Pancreas (tissue), 10 donors: ENCODE measurements around the gene MYO1A. TPM values are rescaled to one million over a fixed set of nuclear protein-coding genes. Genes with fewer than 3 reads are reported as not detected.

Source experiments
- ATAC-seq, 4 donors: fragments of 200-7000 bp; cut with Tn5 transposase; one replicate each; pipeline versions ENCODE4 v1.8.0 to v1.9.1; 2020; ENCODE audit warnings: mild to moderate bottlenecking in 4 of 4, moderate library complexity in 4 of 4
- DNase-seq, 6 donors: peaks; one replicate each; pipeline ENCODE4 v3.0.0-alpha.2; 2020
- FAIRE-seq: peaks from 2 replicates; lab custom pipeline; 2012; peaks lifted over from hg19 to GRCh38; lab: Jason Lieb, UNC
- H3K27ac ChIP-seq, 4 donors: fragments of 200-600 bp; sonication (generic); 1 replicate in 3 of 4; 2 replicates in 1 of 4; pipeline versions ENCODE4 v1.5.0 to v1.8.0; 2020
- H3K27me3 ChIP-seq, 4 donors: fragments of 200-600 bp; one replicate each; pipeline ENCODE4 v1.8.0; 2021
- H3K36me3 ChIP-seq, 3 donors: fragments of 200-600 bp; sonication (generic) in 1 of 3; one replicate each; pipeline versions ENCODE4 v1.5.0 to v1.8.0; 2020 to 2021
- H3K4me1 ChIP-seq, 3 donors: fragments of 200-600 bp; one replicate each; pipeline ENCODE4 v1.8.0; 2021
- H3K4me3 ChIP-seq, 4 donors: fragments of 200-600 bp; sonication (generic) in 2 of 4; one replicate each; pipeline versions ENCODE4 v1.5.0 to v1.8.0; 2020 to 2021
- H3K9me3 ChIP-seq, 4 donors: fragments of 200-600 bp; one replicate each; pipeline ENCODE4 v1.8.0; 2021
- whole genome bisulfite sequencing, 2 donors: extraction: QIAGEN DNeasy Blood & Tissue Kit; methylation state at CpG; one replicate each; pipeline ENCODE4 v1.1.7; 2013; 5-methylcytosine and 5-hydroxymethylcytosine counted together
- intact Hi-C, 3 donors: fragments of 100-400 bp; cut with DNase I; formaldehyde crosslinking; loops; one replicate each; pipeline versions ENCODE4 v1.11.1 to v1.14.2; 2022
- polyA plus RNA-seq, 2 donors: library from polyadenylated mRNA; stranded (reverse); fragments of 200-250 nt; gene quantifications; one replicate each; pipeline ENCODE4 v1.2.3, GENCODE V29; 2013
- total RNA-seq, 6 donors: library from RNA; stranded (reverse); fragmentation: NEBNext Ultra II Directional in 4 of 6; extraction: Animal tissue kit (Norgen Biotek cat#: 25700) in 4 of 6; gene quantifications; one replicate each; pipeline versions ENCODE4 v1.2.1 to v1.2.4, GENCODE V29; 2021 to 2023
- TF ChIP-seq, protein P1 (sequence below), 4 donors: fragments of 200-600 bp; sonication (generic) in 3 of 4; IDR thresholded peaks; one replicate each; pipeline versions ENCODE4 v1.5.0 to v1.8.0; 2021; ENCODE audit warnings: antibody characterized with exemption in 4 of 4
- donor health status: healthy with polysubstance abuse.
- donor health status: DM: no; HTN: no; CAD: no; lungs with moderate emphysema.
- donor health status: DM: no; HTN: no; CAD: no.
- donor health status: control.
- donor health status: control.
- donor health status: Bipolar disorder and iron deficiency.
- donor health status: DM: yes; HTN: yes; CAD: no.
- donor health status: DM: no; HTN: no; CAD: no.
- donor health status: DM: no; HTN: no; CAD: no.
- donor health status: DM: yes; HTN: yes; CAD: no.

Gene MYO1A
- total RNA-seq = under 1 TPM in 5 of 6 donors, not detected in 1; 0.22 to 0.65 (median 0.47) TPM
- under 1 TPM; 0.15 to 0.47 TPM for polyA plus RNA-seq

DNA sequence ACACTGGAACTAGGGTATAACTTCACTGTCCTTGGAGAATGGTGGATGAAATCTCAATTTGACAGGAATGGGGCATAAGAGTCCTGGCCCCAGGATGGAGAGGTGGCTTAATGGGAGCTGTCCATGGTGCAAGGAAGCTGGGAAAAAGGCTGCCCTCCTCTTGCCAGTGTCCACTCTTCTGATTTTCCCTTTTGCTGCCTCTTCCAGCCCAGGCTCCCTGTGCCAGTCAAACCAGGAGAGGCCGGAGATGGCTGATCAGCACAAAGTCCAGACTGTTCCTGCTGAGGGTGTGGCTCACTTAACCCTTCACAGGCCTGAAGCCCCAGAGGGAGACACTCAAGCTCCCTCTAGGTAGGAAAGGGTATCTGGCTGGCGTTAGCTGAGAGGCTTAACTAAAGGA is at the start of gene MYO1A:
Gene MYO1A, minus strand, starts transcription at position 240 of the 400 bp plus-strand sequence. CDS start 1,806 bp downstream, outside the sequence.
- WGBS, 2 donors = 39 to 43% methylated on average over 2 of the region's 2 CpGs
- FAIRE-seq = no peak
- no peak for DNase-seq
- intact Hi-C loops = no loop called here
- no peaks in the 10 kb centered on the region for H3K27me3 ChIP-seq
- no peak within 1 kb of the TSS for H3K27ac ChIP-seq
- no peaks in the 10 kb centered on the region for H3K9me3 ChIP-seq
- TF ChIP-seq, protein P1, sequence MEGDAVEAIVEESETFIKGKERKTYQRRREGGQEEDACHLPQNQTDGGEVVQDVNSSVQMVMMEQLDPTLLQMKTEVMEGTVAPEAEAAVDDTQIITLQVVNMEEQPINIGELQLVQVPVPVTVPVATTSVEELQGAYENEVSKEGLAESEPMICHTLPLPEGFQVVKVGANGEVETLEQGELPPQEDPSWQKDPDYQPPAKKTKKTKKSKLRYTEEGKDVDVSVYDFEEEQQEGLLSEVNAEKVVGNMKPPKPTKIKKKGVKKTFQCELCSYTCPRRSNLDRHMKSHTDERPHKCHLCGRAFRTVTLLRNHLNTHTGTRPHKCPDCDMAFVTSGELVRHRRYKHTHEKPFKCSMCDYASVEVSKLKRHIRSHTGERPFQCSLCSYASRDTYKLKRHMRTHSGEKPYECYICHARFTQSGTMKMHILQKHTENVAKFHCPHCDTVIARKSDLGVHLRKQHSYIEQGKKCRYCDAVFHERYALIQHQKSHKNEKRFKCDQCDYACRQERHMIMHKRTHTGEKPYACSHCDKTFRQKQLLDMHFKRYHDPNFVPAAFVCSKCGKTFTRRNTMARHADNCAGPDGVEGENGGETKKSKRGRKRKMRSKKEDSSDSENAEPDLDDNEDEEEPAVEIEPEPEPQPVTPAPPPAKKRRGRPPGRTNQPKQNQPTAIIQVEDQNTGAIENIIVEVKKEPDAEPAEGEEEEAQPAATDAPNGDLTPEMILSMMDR (IDR thresholded peaks at IDR 0.05) = no peak
- no peaks in the 10 kb centered on the region for H3K36me3 ChIP-seq
- H3K4me1 ChIP-seq = no peaks in the 10 kb centered on the region
- ATAC-seq = peak in 1 of 4 donors; percentile 26
- H3K4me3 ChIP-seq = no peak within 1 kb of the TSS

DNA sequence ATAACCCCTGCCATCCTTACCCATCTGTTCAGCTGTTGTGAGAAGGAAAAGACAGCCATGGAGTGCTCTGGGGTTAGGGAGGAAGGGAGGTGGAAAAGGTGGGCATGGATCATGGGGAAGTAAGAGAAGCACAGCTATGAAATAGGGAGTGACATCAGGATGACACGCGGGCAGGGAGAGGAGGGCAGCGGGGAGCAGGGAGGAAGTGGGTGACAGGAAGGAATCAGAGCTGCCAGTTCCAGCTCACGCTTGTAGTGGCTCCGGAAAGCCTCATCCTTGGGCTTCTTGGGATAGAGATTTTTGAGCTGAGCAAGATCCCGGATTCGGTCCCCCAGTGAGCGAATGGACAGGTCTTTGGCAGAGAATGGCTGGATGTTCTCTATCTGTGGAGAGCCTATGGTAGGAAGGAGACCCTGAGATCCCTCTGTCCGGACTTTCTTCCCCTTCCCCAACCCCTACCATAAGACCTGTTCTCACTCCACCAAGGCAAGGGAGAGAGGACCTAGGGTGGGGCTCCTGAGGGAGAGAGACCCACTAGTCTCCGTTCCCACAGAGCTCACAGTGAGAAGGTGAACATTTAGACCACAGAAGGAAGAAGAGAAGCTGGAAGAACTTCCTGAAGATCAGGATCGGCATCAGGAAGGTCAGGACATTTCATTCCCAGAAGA is 49.3 kb upstream of the MYO1A start:
- Histone ChIP-seq H3K9me3 (no peaks in the 10 kb centered on the region), H3K27me3 (no peaks in the 10 kb centered on the region), H3K4me1 (no peaks in the 10 kb centered on the region), H3K36me3 (peaks cover 0 to 26% (median 0%) of the 10 kb centered on the region in 3 donors), H3K4me3 (no peak overlapping the region), H3K27ac (no peak overlapping the region)
- 79 to 83% methylated on average over 11 of the region's 11 CpGs for WGBS, 2 donors
- no peak for ATAC-seq
- FAIRE-seq = no peak
- TF ChIP-seq, protein P1 (IDR thresholded peaks at IDR 0.05) = no peak
- intact Hi-C loops = no loop called here
- DNase-seq = no peak

DNA sequence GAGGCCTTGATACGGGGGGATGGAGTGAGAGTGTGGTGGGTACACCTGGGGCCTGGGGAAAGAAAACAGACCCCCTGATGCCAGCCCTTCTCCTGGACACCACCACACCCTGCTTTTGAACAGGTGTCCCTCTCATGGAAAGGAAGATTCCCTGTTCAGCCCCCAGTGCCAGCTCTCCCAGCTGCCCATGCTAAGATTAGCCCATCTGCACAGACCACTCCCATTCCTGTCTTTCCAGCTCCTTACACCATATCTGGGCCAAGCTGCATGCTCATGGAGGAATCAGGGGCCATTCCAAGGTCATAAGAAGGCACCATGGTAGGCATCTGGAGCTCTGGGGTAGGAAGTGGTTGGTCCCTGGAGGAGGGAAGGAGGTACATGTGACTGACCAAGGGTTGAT is 48.6 kb upstream of the MYO1A start:
- intact Hi-C loops = no loop called here
- no peaks in the 10 kb centered on the region for H3K4me1 ChIP-seq
- H3K27ac ChIP-seq = no peak overlapping the region
- WGBS, 2 donors = 86 to 100% methylated on average over 1 of the region's 1 CpG
- H3K9me3 ChIP-seq = no peaks in the 10 kb centered on the region
- no peak overlapping the region for H3K4me3 ChIP-seq
- TF ChIP-seq, protein P1 (IDR thresholded peaks at IDR 0.05) = no peak
- FAIRE-seq (no peak), ATAC-seq (no peak), DNase-seq (no peak)
- no peaks in the 10 kb centered on the region for H3K27me3 ChIP-seq
- peaks cover 0 to 26% (median 0%) of the 10 kb centered on the region in 3 donors for H3K36me3 ChIP-seq

DNA sequence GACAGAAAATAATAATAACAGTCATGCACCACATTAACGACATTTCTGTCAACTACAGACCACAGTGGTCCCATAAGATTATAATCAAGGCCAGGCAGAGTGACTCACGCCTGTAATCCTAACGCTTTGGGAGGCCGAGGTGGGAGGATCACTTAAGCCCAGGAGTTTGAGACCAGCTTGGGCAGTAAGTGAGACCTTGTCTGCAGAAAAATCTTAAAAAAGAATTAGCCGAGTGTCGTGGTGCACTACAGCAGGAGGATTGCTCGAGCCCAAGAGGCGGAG is 47.6 kb upstream of the MYO1A start:
- no peaks in the 10 kb centered on the region for H3K4me1 ChIP-seq
- WGBS, 2 donors = 77 to 84% methylated on average over 8 of the region's 8 CpGs

More for the DNA sequence above, 47.6 kb upstream of the MYO1A start:
- DNase-seq (no peak), FAIRE-seq (no peak), ATAC-seq (no peak)
- Histone ChIP-seq H3K4me3 (no peak overlapping the region), H3K9me3 (no peaks in the 10 kb centered on the region), H3K27me3 (no peaks in the 10 kb centered on the region), H3K36me3 (peaks cover 0 to 26% (median 0%) of the 10 kb centered on the region in 3 donors), H3K27ac (no peak overlapping the region)
- TF ChIP-seq, protein P1 (IDR thresholded peaks at IDR 0.05) = no peak
- intact Hi-C loops = no loop called here
